ENCODE results near the gene ARMS2. TPM values are rescaled to one million over a fixed set of nuclear protein-coding genes. Genes with fewer than 3 reads are reported as not detected.

ARMS2 gene, protein sequence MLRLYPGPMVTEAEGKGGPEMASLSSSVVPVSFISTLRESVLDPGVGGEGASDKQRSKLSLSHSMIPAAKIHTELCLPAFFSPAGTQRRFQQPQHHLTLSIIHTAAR
- not detected for polyA plus RNA-seq (2012; ENCODE audit: insufficient read depth, insufficient read length)

DNA sequence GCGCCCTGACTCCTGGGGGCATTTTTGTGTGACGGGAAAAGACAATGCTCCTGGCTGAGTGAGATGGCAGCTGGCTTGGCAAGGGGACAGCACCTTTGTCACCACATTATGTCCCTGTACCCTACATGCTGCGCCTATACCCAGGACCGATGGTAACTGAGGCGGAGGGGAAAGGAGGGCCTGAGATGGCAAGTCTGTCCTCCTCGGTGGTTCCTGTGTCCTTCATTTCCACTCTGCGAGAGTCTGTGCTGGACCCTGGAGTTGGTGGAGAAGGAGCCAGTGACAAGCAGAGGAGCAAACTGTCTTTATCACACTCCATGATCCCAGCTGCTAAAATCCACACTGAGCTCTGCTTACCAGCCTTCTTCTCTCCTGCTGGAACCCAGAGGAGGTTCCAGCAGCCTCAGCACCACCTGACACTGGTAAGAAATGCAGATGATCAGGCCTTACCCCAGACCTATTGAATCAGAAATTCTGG, at the start of gene ARMS2:
TSS of gene ARMS2 (plus strand) at position 51 of the 478 bp plus-strand sequence. CDS start at position 126, 75 bp downstream.
- no peak within 1 kb of the TSS for H3K4me3 ChIP-seq (ENCODE audit: low read length)
- no peak for DNase-seq (ENCODE audit: low read depth, low spot score)

DNA sequence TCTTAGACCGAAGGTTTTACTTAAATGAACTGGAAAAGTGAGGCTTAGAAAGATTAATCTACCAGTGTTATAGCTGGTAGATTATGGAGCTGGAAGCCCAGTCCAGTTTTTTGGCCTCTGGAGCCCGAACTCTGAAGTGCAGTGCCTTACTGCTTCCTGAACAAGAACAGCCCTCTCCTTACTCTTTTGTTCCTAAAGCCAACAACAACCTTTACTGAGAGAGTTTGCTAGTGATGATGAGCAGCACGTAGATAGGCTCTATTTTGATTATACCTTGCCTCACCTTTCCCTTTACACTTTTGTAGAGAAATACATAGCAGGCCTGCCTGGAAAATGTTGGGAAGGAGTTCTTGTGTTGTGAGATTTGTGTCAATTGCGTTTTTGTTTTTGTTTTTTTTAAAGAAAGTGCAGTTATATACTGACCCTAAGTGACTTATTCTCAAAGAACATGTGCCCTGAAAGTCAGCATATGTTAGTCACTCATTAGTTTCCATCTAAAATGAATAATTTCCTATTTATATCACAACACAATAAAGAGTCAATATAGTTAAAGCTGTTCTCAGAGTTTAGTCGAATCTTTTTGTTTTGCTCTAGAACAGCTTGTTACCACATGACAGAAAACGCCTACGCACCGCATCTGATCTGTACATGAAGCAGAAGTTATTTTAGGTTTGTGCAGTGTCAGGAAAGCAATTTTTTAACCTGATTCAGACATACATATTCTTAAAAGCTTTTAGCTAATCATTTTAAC, 46.9 kb upstream of the ARMS2 start:
- H3K4me3 ChIP-seq (ENCODE audit: low read length) = no peak overlapping the region
- no peak for DNase-seq (ENCODE audit: low read depth, low spot score)

DNA sequence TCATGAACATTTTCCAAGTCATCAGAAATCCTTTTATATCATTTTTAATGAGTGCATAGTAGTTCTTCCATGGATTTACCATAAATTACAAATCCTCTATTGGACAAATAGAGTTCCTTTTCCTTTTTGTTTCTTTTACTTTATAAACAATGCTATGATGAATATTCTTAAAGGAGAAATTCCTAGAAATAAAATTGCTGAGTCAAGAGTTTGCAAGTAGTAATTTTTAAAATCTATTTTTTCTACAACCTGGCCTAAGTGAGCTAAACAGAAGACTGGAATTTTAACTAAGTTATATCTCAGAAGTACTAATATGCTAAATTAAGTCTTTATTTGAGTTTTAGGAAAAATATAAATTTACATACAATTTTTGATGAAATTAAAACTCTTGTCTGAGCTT, 41.1 kb upstream of the ARMS2 start:
- DNase-seq (ENCODE audit: low read depth, low spot score) = no peak
- H3K4me3 ChIP-seq (ENCODE audit: low read length) = no peak overlapping the region

DNA sequence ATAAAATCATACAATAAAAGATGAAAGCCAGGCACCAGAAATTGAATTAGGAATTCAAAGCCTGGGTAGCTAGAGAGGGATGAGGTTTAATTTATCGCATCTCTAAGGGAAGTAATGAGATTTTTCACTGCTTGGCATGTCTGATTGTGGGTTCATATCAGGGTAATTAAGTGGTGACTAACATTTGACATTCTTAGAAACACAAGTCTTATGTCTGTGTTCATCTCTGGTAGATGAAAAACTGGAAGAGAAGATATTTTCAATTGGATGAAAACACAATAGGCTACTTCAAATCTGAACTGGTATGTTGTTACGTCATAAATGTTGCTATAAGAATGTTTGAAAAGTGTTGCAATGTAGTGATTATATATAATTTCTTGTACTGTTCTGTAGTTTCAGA, 36.8 kb upstream of the ARMS2 start:
- no peak for DNase-seq (ENCODE audit: low read depth, low spot score)

DNA sequence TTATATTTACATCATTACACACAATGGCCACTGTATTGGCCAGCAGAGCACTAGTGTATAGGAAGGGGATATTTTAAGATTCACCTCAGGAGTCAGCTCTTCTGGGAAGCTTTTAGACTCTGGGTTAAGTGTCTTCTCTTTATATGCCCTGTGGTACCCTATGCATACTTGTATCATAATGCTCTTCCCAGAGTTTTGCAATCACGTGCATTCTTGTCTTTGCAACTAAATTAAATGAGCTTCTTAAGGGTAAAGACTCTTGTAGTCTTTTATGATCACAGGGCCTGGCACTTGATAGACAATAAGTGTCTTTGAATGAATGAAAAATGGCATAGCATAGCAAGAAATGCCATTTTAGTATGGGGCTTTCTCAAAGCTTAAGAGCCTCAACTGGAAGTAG, 35.4 kb upstream of the ARMS2 start:
- DNase-seq (ENCODE audit: low read depth, low spot score) = no peak
- H3K4me3 ChIP-seq (ENCODE audit: low read length) = no peak overlapping the region

More for the DNA sequence above, 36.8 kb upstream of the ARMS2 start:
- H3K4me3 ChIP-seq (ENCODE audit: low read length) = no peak overlapping the region

DNA sequence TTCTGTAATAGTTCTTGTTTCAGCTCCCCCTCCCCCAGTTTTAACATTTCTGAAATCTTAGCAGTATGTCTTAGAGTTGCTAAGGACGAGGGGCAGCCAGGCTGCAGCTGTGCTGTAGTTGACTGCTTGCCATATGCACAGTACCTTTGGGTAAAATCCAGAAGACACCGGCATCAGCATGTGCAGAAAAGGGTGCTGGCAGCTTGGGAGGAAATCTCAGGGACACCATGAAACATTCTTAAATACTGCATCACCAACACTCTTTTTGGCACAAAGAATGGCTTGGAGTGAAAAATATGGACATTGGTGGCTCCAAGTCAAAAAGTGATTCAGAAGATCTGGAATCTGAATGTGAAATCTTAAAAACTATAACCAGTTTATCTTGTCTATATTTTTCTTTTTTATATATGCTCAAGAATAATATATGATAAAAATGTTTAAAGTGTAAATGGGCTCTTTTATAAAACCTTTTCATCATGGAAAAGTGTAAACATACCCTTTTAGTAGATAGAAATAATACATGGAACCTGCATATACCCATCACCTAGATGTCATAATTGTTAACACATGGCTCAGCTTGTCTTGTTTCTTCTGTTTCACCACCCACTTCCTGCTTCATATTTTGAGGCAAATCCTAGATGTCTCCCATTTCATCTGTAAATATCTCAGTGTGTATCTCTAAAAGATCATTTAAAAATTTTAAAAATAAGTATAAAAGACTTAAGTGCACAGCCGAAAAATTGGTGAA, 34.4 kb upstream of the ARMS2 start:
- no peak for DNase-seq (ENCODE audit: low read depth, low spot score)
- H3K4me3 ChIP-seq (ENCODE audit: low read length) = no peak overlapping the region

DNA sequence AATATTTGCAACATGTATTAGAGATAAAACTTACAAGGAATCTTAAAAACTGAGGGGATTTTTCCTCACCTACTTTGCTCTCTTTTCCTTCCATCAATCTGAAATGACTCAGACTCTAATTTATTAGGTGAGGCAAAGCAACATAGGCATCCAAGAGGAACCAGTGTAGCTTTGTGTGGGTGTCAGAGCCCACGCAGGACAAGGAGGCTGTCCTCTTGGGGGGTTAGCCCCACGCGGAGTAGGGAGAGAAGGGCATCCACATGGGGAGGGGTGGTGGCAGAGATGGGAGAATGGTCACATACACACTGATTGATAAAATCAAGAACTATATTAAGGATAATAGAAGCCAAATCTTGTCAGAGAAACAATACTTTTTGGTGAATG, 33.8 kb upstream of the ARMS2 start:
- H3K4me3 ChIP-seq (ENCODE audit: low read length) = no peak overlapping the region
- no peak for DNase-seq (ENCODE audit: low read depth, low spot score)

DNA sequence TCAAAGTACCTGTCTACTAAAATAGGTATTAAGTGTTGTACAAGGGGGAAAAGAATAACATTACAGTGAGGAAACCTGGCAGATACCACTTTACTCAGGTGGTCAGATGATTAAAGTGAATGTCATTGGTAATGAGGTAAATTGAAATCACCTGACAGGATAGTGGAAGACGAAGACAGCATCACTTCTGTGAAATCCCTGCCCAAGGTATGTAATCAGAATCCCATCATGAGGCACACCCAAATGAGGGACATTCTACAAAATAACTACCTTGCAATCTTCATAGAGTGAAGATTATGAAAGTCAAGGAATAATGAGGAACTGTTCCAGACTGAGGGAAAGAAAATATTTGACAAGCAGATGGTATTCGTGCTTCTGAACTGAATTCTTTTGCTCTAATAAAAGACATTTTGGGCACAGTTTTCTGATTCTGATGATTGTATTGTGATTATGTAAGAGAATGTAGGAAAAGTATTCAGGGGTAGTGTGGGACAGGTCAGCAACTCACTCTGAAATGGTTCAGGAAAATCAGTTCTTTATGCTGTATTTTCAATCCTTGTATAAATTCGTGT, 33.3 kb upstream of the ARMS2 start:
- H3K4me3 ChIP-seq (ENCODE audit: low read length) = no peak overlapping the region
- DNase-seq (ENCODE audit: low read depth, low spot score) = no peak

DNA sequence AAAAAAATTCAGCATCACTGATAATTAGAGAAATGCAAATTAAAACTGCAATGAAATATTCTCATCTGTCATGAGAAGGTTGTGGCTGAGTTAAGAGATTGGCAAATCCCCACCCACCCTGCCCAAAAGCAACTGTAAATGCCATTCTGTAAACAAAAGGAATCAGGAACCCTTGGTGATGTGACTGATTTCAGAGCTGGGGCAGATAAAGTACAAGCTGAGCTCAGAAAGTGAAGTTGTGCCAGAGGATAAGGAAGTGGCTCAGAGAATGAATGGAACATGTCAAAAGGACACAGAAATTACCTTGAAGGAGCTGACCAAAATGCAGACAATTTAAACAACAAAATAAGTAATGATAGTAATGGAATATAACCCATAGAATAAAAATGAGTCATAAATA, 32.7 kb upstream of the ARMS2 start:
- H3K4me3 ChIP-seq (ENCODE audit: low read length) = no peak overlapping the region
- no peak for DNase-seq (ENCODE audit: low read depth, low spot score)

DNA sequence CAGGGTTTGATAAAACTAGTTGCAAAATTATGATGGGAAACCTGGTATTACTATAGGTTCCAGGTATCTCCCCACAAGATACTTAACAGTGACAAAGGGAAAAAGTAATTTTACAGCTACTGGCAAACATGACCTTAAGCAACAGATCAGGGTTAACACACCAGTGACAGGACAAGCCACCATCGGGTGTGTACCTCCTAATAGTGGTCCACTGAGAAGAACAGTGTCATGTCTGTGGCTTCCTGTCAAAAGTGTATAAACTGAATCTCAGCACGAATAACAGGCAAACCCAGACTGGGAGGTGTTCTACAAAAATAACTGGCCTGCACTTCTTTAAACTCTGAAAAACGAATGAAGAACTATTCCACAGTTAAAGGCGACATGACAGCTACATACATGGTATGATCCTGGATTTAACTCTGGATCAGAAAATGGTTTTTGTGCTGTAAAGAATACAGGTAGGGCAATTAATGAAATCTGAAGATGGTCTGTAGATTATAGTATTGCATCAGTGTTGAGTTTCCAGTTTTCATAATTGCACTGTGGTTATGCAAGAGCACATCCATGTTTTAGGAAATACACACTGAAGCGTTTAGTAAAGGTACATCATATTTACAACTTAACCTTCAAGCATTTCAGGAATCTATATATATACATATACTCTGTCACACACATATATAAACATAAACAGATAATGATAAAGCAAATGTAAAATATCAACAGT, 32.0 kb upstream of the ARMS2 start:
- DNase-seq (ENCODE audit: low read depth, low spot score) = no peak
- H3K4me3 ChIP-seq (ENCODE audit: low read length) = no peak overlapping the region

DNA sequence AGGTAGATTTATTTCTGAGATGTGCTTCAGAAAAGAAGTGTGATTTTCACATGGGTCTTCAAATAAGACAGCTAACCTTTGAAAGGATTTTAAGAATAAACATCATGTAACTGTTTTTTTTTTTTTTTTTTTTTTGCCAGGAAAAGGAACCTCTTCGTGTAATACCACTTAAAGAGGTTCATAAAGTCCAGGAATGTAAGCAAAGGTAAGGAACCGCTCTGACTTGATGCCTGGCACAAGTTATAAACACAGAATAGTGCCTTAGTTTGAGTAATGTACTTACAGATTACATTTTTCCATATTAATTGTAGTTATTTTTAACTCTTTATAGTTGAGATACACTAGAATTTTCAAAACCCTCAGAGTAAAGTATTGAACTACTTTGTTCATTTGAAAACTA, 30.4 kb upstream of the ARMS2 start:
- no peak for DNase-seq (ENCODE audit: low read depth, low spot score)

DNA sequence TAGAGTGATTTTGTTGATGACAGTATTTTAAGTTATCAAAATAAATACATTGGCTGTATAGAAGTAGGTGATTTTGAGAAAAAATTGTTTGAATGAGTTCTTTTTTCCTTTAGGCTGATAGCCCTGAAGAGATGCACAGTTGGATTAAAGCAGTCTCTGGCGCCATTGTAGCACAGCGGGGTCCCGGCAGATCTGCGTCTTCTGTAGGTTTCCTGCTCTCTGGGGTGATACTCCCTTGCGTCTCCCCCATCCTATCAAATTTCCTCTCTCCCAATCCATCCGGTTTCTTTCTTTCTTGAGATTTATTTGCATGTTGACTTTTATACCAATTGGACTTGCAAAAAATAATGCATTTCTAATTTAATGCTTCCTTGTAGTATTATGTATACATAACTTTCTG, 27.6 kb upstream of the ARMS2 start:
- H3K4me3 ChIP-seq (ENCODE audit: low read length) = no peak overlapping the region
- no peak for DNase-seq (ENCODE audit: low read depth, low spot score)

More for the DNA sequence above, 30.4 kb upstream of the ARMS2 start:
- no peak overlapping the region for H3K4me3 ChIP-seq (ENCODE audit: low read length)

DNA sequence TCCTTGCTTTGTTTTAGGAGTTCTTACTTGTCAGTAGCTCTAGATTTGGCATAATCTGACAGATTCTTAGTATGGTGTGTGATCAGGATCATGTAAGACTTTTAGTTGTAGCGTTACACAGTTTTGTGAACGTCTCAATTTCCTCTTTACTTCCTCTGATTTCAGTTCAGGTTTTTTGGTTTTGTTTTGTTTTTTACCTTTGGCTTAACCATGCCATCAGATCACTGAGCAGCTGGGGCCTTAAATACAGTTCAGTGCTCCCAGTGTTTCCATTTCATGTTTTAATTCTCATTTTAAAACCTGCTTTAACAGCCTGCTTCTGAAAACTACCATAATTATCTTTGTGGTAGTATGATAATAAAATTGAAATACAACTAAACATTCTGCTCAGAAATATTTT, 27.2 kb upstream of the ARMS2 start:
- H3K4me3 ChIP-seq (ENCODE audit: low read length) = no peak overlapping the region
- DNase-seq (ENCODE audit: low read depth, low spot score) = no peak

DNA sequence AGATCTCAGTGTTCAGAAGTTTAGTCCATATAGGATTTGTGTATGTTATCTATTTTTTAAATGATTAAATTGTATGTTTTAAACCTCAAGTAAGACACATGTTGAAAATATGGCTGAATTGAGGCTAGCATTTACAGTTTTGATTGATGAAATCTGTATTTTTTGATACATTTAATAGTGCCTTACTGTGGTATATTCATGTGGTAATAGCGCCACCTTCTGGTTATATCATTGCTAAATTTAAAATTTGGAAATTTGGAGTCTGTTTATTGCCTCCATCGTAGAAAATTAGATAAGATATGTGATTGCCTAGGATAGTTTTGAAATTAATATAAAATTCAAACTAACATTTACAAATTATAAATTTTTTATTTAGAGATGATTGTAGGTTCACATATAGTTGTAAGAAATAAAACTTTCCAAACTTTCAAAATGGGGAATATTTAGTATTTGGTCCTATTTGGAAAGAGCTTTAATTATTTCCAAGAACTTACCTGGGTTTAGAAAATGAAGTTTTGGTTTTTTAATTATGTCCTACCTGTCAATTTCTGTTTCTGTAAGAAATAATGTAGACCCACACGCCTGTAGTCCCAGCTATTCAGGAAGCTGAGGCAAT, 19.1 kb upstream of the ARMS2 start:
- peak; percentile 46 for DNase-seq (ENCODE audit: low read depth, low spot score)
- H3K4me3 ChIP-seq (ENCODE audit: low read length) = no peak overlapping the region

DNA sequence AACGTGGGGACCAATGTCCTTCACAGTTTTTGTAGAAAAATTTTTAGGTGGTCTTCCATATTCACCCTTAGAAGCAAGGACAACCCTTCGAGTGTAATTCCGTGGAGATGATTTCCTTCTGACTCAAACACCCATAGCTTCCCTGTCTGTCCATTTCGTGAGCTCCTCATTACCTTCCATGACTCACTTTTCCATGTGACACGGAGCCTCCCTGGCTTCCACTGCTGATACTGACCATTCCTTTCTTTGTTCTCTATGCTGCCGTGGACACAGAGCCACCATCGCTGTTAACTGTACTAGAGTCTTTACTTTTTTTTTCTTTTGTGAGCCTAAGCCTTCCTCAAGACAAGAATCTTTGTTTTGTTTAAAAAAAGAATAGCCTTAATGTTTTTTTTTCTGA, 12.5 kb upstream of the ARMS2 start:
- DNase-seq (ENCODE audit: low read depth, low spot score) = no peak

DNA sequence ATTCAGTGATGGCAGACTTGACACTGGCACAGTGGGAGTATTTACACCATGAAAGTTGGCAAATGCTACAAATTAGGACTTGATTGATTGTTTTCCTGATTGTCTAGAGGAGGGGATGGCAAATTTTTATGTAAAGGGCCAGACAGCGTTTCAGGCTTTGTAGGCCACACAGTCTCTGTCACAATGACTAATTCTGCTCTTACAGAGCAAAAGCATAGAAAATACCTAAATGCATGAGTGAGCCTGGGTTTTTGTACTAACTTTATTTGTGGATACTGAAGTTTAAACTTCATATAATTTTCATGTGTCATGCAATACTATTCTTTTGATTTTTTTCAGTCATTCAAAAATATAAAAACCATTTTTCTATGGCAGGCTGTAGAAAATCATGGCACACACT, 9.0 kb upstream of the ARMS2 start:
- no peak for DNase-seq (ENCODE audit: low read depth, low spot score)
- no peak overlapping the region for H3K4me3 ChIP-seq (ENCODE audit: low read length)

More for the DNA sequence above, 12.5 kb upstream of the ARMS2 start:
- H3K4me3 ChIP-seq (ENCODE audit: low read length) = no peak overlapping the region

DNA sequence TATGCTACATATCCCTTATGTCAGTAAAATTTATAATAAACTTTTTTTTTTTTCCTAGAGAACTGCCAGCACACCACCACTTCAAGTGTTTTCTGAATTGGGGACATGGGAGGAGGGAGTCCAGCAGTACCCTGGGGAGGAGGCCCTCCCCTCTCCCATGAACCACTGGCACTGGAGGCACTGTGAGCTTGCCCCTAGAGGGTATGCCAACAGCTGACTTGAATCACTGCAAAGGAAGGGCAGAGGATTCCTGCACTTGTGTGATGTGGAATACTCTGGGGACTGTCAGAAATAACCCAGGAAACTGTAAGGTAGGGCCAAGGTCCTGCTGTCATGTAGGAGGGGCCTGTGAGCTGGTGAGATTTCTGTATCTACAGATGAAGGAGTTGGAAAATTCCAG, 8.5 kb upstream of the ARMS2 start:
- no peak for DNase-seq (ENCODE audit: low read depth, low spot score)
- H3K4me3 ChIP-seq (ENCODE audit: low read length) = no peak overlapping the region

DNA sequence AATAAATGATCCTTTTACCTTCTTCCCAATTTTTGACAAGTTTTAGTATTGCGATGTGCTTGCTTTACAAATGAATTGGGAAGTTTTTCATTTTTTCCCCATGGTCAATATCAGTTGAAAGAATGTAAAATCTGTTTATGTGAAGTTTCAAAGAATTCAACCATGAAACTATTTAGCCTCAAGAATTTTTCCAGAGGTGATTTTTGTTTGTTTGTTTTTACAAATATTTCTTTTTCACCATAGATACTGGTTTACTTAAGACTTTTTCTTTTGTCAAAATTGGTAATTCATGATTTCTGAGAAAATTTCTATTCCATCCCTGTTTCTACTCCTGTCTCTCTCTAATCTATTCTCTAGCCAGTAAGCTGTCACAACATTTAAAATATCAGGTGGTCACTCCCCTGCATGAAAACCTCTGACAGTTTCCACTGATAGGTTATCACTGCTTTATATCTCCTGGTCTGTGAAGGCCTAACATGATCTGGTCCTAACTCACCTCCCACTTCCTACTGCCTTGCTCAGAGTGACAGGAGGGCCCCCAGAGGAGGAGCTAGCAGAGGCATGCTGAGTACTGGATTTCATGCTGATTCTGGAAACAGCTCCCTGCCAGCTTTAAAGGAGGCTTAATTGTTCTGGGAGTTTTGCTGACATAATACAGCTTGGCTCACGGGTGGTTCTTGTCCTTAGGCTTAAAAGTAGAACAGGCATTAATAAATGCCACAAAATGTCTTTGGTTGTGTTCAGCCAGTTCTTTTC, 7.6 kb upstream of the ARMS2 start:
- no peak for DNase-seq (ENCODE audit: low read depth, low spot score)
- no peak overlapping the region for H3K4me3 ChIP-seq (ENCODE audit: low read length)

All from Jurkat, Clone E6-1 (cell line).